Right ventricle myocardium inferior (tissue), 1 donor: ENCODE data around the gene GSPT1. TPM values are rescaled to one million over a fixed set of nuclear protein-coding genes. Genes with fewer than 3 reads are reported as not detected.

ENCODE experiments used
- ATAC-seq: fragments of 200-7000 bp; cut with Tn5 transposase; one replicate; pipeline ENCODE4 v1.9.1; 2020; ENCODE audit warnings: mild to moderate bottlenecking, moderate library complexity
- DNase-seq: peaks from one replicate; pipeline ENCODE4 v3.0.0; 2021; ENCODE audit errors: missing footprints
- intact Hi-C: fragments of 100-400 bp; cut with DNase I; formaldehyde crosslinking; loops from one replicate; pipeline ENCODE4 v1.11.0; 2022
- total RNA-seq: library from RNA; stranded (reverse); fragmentation: NEBNext Ultra II Directional; extraction: Animal tissue kit (Norgen Biotek cat#: 25700); gene quantifications from one replicate; pipeline ENCODE4 v1.2.1, GENCODE V29; 2021
- donor health status: DM: no; HTN: yes; CAD: no; lungs with severe emphysema.

Gene GSPT1
- total RNA-seq, 1 donor from 2014 or later, result 91.4 TPM

DNA sequence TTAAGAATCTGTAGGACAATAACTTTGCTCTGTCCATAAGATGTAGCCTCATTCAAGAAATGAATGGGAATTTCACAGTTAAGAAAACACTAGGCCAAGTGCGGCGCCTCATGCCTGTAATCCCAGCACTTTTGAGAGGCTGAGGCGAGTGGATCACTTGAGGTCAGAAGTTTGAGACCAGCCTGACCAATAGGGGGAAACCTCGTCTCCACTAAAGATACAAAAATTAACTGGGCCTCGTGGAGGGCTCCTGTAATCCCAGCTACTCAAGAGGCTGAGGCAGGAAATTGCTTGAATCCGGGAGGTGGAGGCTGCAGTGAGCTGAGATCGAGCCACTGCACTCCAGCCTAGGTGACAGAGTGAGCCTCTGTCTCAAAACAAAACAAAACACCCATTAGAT lies 44.6 kb downstream of the GSPT1 start:
- intact Hi-C loops, result loop anchor here (5.0 kb wide), 1 partner anchor 36 kb away; no protein-coding TSS in a partner anchor
- ATAC-seq, result peak; percentile 46
- no peak for DNase-seq

- ATAC-seq (no peak), DNase-seq (no peak)
- intact Hi-C loops, result loop anchor here (5.0 kb wide), 1 partner anchor 37 kb away; no protein-coding TSS in a partner anchor
These were observed 45.4 kb downstream of the GSPT1 start for GRCh38 chr16:11870399-11870798.

- intact Hi-C loops, result loop anchor here (5.0 kb wide), 1 partner anchor 38 kb away; no protein-coding TSS in a partner anchor
- no peak for ATAC-seq
These were observed 46.2 kb downstream of the GSPT1 start for GRCh38 chr16:11869353-11870228.

DNA sequence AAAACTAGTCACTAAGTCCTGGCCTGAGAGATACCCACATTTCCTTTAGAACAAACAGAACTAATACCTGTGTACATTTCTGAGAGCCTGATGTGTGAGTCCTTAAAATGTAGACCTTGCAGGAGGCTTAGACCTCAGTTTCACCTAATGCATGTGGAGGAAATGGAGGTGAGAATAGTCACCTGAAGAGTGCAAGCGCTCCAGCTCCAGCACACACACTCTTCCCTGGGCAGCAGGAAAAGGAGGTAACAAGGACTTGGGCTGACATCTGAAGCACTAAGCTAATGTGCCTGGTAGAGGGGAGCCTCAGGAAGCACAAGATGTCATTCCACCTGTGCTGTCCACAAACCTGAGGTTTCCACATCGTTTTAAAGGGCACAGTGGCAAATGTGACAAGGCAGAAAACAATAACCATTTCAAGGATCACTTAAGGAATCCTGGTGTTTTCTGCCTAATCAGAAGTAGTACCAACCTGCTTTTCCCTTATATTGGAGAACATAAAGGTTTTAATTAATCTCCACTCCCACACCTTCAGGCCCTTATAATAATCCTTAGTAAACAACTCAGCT lies 47.3 kb downstream of the GSPT1 start:
- DNase-seq (no peak), ATAC-seq (no peak)
- intact Hi-C loops, result no loop called here

More at GRCh38 chr16:11869353-11870228, 46.2 kb downstream of the GSPT1 start:
- DNase-seq, result no peak

DNA sequence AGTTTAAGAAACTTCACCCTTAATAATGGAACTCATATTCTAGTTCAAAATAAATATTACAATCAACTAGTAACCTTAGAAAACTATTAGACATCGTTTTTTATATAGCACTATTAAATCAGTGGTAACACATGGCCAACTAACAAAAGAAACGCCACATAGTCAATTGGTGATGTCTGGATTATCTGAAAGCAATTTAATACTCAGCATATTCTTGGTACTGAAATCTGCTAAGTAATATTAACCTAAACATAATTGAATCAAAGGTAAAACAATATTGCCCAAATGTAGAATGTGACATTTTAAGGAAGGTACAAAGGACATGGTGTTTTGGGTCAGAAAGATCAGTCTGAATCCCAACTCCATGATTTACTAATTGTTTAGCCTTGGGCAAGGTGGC lies 53.3 kb downstream of the GSPT1 start:
- intact Hi-C loops, result no loop called here
- DNase-seq (no peak), ATAC-seq (no peak)

DNA sequence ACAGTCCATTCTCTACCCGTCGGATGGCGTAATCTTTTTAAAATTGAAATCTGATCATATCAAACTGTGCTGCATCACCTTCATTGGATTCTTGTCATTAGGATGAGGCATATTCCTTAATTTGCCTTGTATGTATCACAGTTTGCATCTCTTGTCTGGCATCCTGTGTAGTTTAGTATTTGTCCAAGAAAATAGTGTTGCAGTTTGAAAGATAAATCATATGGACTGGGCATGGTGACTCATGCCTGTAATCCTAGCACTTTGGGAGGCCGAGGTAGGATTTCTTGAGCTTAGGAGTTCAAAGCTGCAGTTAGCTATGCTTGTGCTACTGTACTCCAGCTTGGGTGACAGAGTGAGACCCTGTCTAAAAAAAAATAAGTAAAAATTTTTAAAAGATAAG lies 58.6 kb downstream of the GSPT1 start:
- ATAC-seq, result no peak
- intact Hi-C loops, result no loop called here
- DNase-seq, result no peak

- intact Hi-C loops, result loop anchor here (5.0 kb wide), 3 partner anchors 55 to 215 kb away; partner anchors contain the start of genes GSPT1 and ZC3H7A
- ATAC-seq (no peak), DNase-seq (no peak)
These were observed 63.5 kb downstream of the GSPT1 start for GRCh38 chr16:11852092-11852809.

GRCh38 chr16:11851294-11852091 lies 64.3 kb downstream of the GSPT1 start, which contains the start of gene RSL1D1:
Gene RSL1D1 (minus strand): TSS chr16:11851542. CDS start chr16:11851512, 30 bp downstream.
- peak; percentile 92 for DNase-seq
- intact Hi-C loops, result loop anchor here (5.0 kb wide), 3 partner anchors 54 to 216 kb away; partner anchors contain the start of genes GSPT1 and ZC3H7A
- ATAC-seq, result peak; percentile 98

GRCh38 chr16:11848842-11849241 lies 66.9 kb downstream of the GSPT1 start:
- no peak for ATAC-seq
- no peak for DNase-seq
- intact Hi-C loops, result no loop called here

DNA sequence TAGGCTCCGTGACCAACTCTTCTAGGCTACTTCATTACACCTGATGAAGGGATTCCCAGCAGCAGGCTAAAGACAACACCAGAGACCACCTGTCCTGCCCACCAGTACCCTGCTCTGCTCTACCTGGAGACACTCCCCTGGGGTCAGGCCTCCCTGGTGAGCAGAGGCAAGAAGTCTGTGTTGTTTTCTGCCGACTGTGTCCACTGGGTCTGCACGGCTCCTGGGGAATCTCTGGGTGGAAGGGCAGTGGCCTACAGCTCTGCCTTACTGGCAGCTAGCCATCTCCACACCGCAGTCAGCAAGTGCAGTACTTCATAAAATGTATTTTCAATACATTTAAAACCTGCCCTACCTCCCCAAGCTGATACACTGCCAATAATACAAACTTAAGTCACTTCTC lies 71.3 kb downstream of the GSPT1 start:
- ATAC-seq, result no peak
- intact Hi-C loops, result no loop called here
- no peak for DNase-seq

GRCh38 chr16:11843861-11844260 lies 71.9 kb downstream of the GSPT1 start:
- DNase-seq, result no peak
- intact Hi-C loops, result no loop called here
- ATAC-seq, result no peak

DNA sequence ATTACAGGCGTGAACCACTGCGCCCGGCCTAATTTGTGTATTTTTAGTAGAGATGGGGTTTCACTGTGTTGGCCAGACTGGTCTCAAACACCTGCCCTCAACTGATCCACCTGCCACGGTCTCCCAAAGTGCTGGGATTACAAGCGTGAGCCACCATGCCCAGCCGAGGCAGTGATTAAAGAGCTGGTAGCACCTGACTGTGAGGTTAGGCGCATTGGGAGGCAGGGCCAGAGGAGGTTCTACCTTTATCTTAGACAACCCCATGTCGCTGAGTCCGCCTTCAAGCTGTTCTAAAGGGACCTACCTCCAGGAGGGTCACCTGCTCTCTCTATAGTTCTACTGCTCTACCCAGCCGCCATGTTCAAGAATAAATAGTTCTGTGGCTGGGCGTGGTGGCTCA lies 72.5 kb downstream of the GSPT1 start:
- intact Hi-C loops, result no loop called here
- DNase-seq (no peak), ATAC-seq (no peak)

DNA sequence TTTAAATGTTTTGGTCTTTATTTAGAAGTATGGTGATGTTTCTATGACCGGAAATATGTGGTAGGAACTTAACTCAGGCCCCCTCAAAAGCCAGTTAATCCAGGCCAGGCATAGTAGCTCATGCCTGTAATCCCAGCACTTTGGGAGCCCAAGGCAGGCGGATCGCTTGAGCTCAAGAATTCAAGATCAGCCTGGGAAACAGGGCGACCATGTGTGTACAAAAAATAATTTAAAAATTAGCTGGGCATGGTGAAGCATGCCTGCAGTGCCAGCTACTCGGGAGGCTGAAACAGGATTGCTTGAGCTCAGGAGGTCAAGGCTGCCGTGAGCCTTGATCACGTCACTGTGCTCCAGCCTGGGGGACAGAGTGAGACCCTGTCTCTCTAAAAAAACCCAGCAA lies 74.7 kb downstream of the GSPT1 start:
- intact Hi-C loops, result no loop called here
- no peak for ATAC-seq
- no peak for DNase-seq

- ATAC-seq (no peak), DNase-seq (no peak)
- intact Hi-C loops, result no loop called here
These were observed 79.0 kb downstream of the GSPT1 start for GRCh38 chr16:11836650-11837244.

DNA sequence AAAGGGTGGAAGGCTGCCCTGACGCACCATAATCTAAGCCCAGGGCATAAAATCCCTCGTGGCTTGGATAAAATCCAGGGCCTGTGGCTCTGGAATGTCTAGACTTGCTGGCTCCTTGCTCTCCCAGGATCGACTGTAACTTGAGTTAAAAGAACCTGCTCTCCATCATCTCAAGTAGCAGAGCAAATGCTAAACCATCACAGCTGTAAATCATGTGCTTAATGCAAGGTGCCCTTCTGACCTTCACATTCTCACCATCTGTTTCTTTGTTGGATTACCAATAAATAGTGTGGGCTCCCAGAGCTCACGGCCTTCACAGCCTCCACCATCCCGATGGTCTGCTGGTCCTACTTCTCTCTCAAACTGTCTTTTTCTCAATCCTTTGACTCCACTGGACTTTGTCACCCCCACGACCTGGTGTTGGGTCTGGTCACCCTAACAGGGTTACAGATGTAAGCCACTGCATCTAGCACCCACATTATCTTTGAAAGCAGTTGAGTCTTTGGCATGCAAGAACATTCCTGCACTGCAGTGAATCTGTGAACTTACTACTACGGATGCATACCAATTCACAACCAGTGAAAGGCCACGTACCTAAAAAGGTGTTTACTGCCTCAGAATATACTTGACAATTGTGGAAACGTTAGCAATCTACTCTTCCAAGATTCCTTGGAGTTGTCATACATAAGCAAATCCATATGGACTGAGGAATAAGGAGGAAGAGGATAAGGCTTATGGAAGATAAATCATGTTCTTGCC lies 79.7 kb downstream of the GSPT1 start:
- DNase-seq, result no peak
- intact Hi-C loops, result no loop called here

GRCh38 chr16:11835309-11835708 lies 80.4 kb downstream of the GSPT1 start:
- intact Hi-C loops, result no loop called here
- no peak for DNase-seq
- no peak for ATAC-seq

More for the DNA sequence above, 79.7 kb downstream of the GSPT1 start:
- no peak for ATAC-seq

DNA sequence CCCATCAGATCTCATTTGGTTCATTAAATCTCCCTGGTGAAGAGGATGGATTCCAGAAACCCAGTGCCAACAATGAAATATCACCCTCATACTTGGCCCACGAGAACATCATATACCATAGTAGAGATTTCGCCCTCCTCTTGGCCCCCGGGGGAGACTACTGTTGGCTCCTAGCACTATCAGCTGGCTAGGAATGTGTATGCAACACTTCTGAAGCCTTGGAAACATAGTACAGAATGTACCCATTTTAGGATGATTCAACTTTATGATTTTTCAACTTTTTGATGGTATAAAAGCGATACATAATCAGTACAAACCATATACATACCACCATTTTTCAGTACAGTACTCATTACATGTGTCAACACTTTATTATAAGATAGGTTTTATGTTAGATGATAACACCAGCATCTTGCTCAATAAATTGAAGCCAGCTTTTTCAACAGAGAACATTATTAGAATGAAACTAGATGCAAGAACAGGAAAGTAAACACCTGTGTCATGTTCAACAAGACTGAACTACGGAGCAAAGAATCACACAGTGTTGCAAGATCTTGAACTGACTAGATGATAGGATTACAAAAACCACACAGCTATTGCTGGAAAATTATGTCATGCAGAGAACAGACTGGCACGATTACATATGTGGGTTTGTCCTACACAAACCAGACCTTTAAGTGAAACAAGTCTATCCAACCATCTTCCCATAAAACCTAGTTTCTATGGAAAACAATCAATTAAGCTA lies 81.6 kb downstream of the GSPT1 start:
- intact Hi-C loops, result no loop called here
- ATAC-seq, result no peak
- no peak for DNase-seq
